ENCODE measurements around the gene VRK1.

GRCh38 chr14:96821501-96821900 is 24.3 kb downstream of the VRK1 start:
- no peak for TF ChIP-seq CTCF (IDR thresholded peaks at IDR 0.05)
- TF ChIP-seq POLR2AphosphoS5 (IDR thresholded peaks at IDR 0.05): no peak
- no peak for TF ChIP-seq POLR2A (IDR thresholded peaks at IDR 0.05)

All from transverse colon (tissue), 4 donors.